MM.1S (cell line): Measurements from ENCODE around the gene SLC6A13.

Experiments used
- DNase-seq: peaks from one replicate; pipeline ENCODE4 v3.0.0-alpha.2; 2015
- H2AFZ ChIP-seq: fragments of 300-600 bp; sonication (generic); 2 replicates; pipeline ENCODE4 v1.6.0; 2016; ENCODE audit warnings: antibody characterized with exemption, low read length
- H3F3A ChIP-seq: fragments of 300-600 bp; sonication (generic); 2 replicates; pipeline ENCODE4 v1.6.1; 2016; ENCODE audit warnings: mild to moderate bottlenecking, antibody characterized with exemption, low read length, moderate library complexity, mixed read lengths; ENCODE audit not compliant: insufficient read depth
- H3K27ac ChIP-seq: fragments of 300-600 bp; sonication (generic); 2 replicates; pipeline ENCODE4 v1.5.1; 2016; ENCODE audit warnings: mild to moderate bottlenecking, low read length
- H3K27me3 ChIP-seq: fragments of 300-600 bp; sonication (generic); replicated peaks from 2 replicates; pipeline ENCODE4 v1.6.0; 2016; ENCODE audit warnings: low read length; ENCODE audit not compliant: insufficient read depth
- H3K36me3 ChIP-seq: fragments of 300-600 bp; sonication (generic); replicated peaks from 2 replicates; pipeline ENCODE4 v1.6.1; 2016; ENCODE audit warnings: mild to moderate bottlenecking, low read length, mixed read lengths; ENCODE audit not compliant: insufficient read depth
- H3K4me1 ChIP-seq: fragments of 300-600 bp; sonication (generic); 2 replicates; pipeline ENCODE4 v1.6.1; 2016; ENCODE audit warnings: low read length, mixed read lengths
- H3K4me2 ChIP-seq: fragments of 300-600 bp; sonication (generic); 2 replicates; pipeline ENCODE4 v1.6.0; 2016; ENCODE audit warnings: low read depth, low read length
- H3K4me3 ChIP-seq: fragments of 300-600 bp; sonication (generic); 2 replicates; pipeline ENCODE4 v1.5.1; 2016; ENCODE audit warnings: low read length, mixed read lengths
- H3K79me2 ChIP-seq: fragments of 300-600 bp; sonication (generic); 2 replicates; pipeline ENCODE4 v1.6.1; 2016; ENCODE audit warnings: mixed run types, low read length, mixed read lengths
- H3K9ac ChIP-seq: fragments of 300-600 bp; sonication (generic); 2 replicates; pipeline ENCODE4 v1.6.1; 2016; ENCODE audit warnings: low read length, mixed read lengths
- H3K9me2 ChIP-seq: fragments of 300-600 bp; sonication (generic); replicated peaks from 2 replicates; pipeline ENCODE4 v1.6.1; 2016; ENCODE audit warnings: mild to moderate bottlenecking, low read length, mixed read lengths; ENCODE audit not compliant: insufficient read depth
- H3K9me3 ChIP-seq: fragments of 300-600 bp; sonication (generic); replicated peaks from 2 replicates; pipeline ENCODE4 v1.6.1; 2016; ENCODE audit warnings: mild to moderate bottlenecking, low read length, mixed read lengths; ENCODE audit not compliant: insufficient read depth
- H4K20me1 ChIP-seq: fragments of 300-600 bp; sonication (generic); 2 replicates; pipeline ENCODE4 v1.6.1; 2016; ENCODE audit warnings: mild to moderate bottlenecking, low read length, moderate library complexity, mixed read lengths; ENCODE audit not compliant: insufficient read depth
- CTCF ChIP-seq: fragments of 300-600 bp; sonication (generic); IDR thresholded peaks from 2 replicates; pipeline ENCODE4 v1.5.1; 2016; ENCODE audit warnings: antibody characterized with exemption, low read length, mixed read lengths
- EZH2 ChIP-seq: fragments of 300-600 bp; sonication (generic); optimal IDR thresholded peaks from 2 replicates; pipeline ENCODE3; 2017; ENCODE audit warnings: low read depth, mild to moderate bottlenecking, antibody characterized with exemption, low read length, mixed read lengths
- EZH2phosphoT487 ChIP-seq: fragments of 300-600 bp; sonication (generic); IDR thresholded peaks from 2 replicates; pipeline ENCODE4 v1.6.1; 2018; ENCODE audit warnings: antibody characterized with exemption, low read length

Gene SLC6A13

DNA sequence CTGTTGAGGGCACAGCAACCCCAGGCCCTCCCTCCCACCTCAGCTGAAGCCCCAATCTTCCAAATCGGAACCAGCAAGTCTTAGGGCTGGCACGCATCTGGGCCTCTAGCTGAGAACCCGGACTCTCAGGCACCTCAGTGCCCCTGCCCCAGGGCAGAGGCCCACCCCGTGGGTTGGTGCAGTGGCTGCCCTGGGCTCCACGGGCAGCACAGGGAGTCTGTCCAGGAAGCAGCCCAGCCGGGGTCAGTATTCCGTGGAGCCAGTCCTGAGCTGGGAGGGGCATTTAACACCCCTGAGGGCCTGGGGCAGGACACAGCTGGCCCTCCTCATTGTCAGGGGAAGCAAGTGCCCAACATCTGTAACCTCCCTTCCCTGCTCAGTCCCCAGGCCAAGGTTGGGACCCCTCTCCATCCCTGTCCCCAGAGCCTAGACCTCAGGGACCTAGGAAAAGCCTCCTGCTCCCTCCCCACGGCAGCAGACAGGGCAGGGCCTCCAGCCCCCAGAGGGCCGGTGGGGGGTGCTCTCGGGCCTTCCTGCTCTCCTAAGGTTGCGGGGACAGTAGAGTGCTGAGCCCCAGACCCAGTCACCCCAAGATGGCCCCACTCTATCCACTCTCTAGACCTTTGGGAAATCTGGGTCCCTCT lies 85.2 kb downstream of the SLC6A13 start:
- Histone ChIP-seq H3K79me2 (no peaks in the 10 kb centered on the region), H3K9me2 (no peaks in the 10 kb centered on the region), H4K20me1 (no peaks in the 10 kb centered on the region), H3K36me3 (no peaks in the 10 kb centered on the region), H3K4me3 (no peak overlapping the region), H3K27me3 (0 out of 2 replicates have a peak, but pooled peaks cover 4% of the 10 kb centered on the region), H3F3A (no peaks in the 10 kb centered on the region), H3K4me2 (no peak overlapping the region), H3K4me1 (peaks cover 20% of the 10 kb centered on the region), H3K27ac (no peak overlapping the region), H2AFZ (no peak overlapping the region), H3K9ac (no peak overlapping the region), H3K9me3 (no peaks in the 10 kb centered on the region)
- TF ChIP-seq CTCF, result no peak
- TF ChIP-seq EZH2phosphoT487, result no peak
- TF ChIP-seq EZH2, result no peak
- no peak for DNase-seq

DNA sequence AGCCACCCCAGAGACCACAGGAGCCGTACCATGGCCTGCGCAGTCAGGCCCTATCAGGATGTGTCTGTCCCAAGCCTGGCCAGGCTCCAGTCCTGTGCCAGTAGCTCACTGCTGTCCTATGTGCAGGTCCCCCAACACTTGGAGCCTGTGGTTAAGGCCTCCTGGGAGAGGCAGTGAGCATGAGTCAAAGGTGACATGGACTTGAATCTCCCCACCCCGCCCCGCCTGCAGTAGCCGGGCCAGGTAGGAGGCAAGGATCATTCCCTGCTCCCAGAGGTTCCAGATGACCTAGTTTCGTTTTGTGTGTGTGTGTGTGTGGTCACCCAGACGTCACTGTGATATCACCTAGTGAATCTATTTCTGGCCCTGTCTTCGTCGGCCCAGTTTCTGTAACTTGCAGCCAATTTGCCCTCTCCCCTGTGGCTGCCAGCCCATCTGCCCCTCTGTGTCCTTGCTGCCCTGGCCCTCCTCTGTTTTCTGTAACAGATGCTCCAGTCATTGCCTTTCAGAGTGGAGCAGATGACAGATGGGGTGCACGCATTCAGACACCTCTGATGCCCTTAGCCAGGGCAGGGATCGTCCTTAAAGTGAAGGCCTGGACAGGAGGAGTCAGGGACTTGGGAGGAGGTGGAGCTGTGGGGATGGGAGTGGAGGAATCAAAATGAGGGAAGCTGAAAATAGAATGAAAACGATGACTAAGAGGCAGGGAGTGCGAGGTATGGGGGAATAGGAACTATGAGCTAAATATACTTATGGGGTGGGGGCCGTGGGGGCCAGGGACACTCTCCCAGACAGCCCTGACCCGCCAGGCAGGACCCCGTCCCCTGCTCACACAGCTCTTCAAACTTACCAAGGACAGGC lies 86.1 kb downstream of the SLC6A13 start:
- no peaks in the 10 kb centered on the region for H3K9me2 ChIP-seq
- H3K79me2 ChIP-seq, result no peaks in the 10 kb centered on the region
- TF ChIP-seq CTCF (no peak), EZH2phosphoT487 (no peak), EZH2 (no peak)
- no peaks in the 10 kb centered on the region for H3K36me3 ChIP-seq
- peak overlapping the region; percentile 34; the same call in 1 of the 2 replicates for H3K4me2 ChIP-seq
- H2AFZ ChIP-seq, result peak overlapping the region; percentile 53; the same call in 1 of the 2 replicates
- H3K27ac ChIP-seq, result no peak overlapping the region
- no peak overlapping the region for H3K9ac ChIP-seq
- H3K4me3 ChIP-seq, result no peak overlapping the region
- no peaks in the 10 kb centered on the region for H3K9me3 ChIP-seq
- no peak for DNase-seq
- no peaks in the 10 kb centered on the region for H4K20me1 ChIP-seq
- no peaks in the 10 kb centered on the region for H3F3A ChIP-seq
- peaks cover 20% of the 10 kb centered on the region for H3K4me1 ChIP-seq
- 0 out of 2 replicates have a peak, but pooled peaks cover 4% of the 10 kb centered on the region for H3K27me3 ChIP-seq

- Histone ChIP-seq H3K9me2 (no peaks in the 10 kb centered on the region), H3K79me2 (no peaks in the 10 kb centered on the region), H2AFZ (no peak overlapping the region), H3K4me1 (peaks cover 19% of the 10 kb centered on the region), H3K4me3 (no peak overlapping the region), H3K9ac (no peak overlapping the region), H3K27me3 (0 out of 2 replicates have a peak, but pooled peaks cover 4% of the 10 kb centered on the region), H3K36me3 (no peaks in the 10 kb centered on the region), H3K9me3 (no peaks in the 10 kb centered on the region), H3K27ac (no peak overlapping the region), H3F3A (no peaks in the 10 kb centered on the region), H3K4me2 (no peak overlapping the region), H4K20me1 (no peaks in the 10 kb centered on the region)
- TF ChIP-seq EZH2phosphoT487, result no peak
- DNase-seq, result no peak
Observed at GRCh38 chr12:175759-176158, 86.9 kb downstream of the SLC6A13 start.
